Activated CD4-positive, alpha-beta T cell treated with anti-CD3 and anti-CD28 coated beads, Interleukin-2, amount 50 U/mL, for 48 hours (primary cell): ENCODE data around the gene FSD1L.

Experiments used
- DNase-seq, 2 experiments: peaks; one replicate each; pipeline ENCODE4 v3.0.0-alpha.2; 2020

The FSD1L gene

GRCh38 chr9:105436783-105437182 lies 11.1 kb upstream of the FSD1L start:
- no peak for DNase-seq

- DNase-seq: no peak
Observed at GRCh38 chr9:105437704-105438103, 10.1 kb upstream of the FSD1L start.

GRCh38 chr9:105438141-105438806 lies 9.6 kb upstream of the FSD1L start:
- DNase-seq: no peak

GRCh38 chr9:105439428-105439827 lies 8.4 kb upstream of the FSD1L start:
- no peak for DNase-seq

GRCh38 chr9:105441616-105442160 lies 6.1 kb upstream of the FSD1L start:
- DNase-seq: no peak

- no peak for DNase-seq
Observed at GRCh38 chr9:105443121-105443520, 4.7 kb upstream of the FSD1L start.

GRCh38 chr9:105444130-105444529 lies 3.7 kb upstream of the FSD1L start:
- DNase-seq: no peak

GRCh38 chr9:105445203-105445881 lies 2.5 kb upstream of the FSD1L start:
- DNase-seq: no peak

GRCh38 chr9:105447386-105447813 lies 434 bp upstream of the FSD1L start:
- DNase-seq: no peak

GRCh38 chr9:105449081-105449480 lies 1.2 kb downstream of the FSD1L start:
- DNase-seq: no peak

- DNase-seq: no peak
Observed at GRCh38 chr9:105452185-105452584, 4.4 kb downstream of the FSD1L start.

- no peak for DNase-seq
Observed at GRCh38 chr9:105455836-105456475, 8.1 kb downstream of the FSD1L start.

- no peak for DNase-seq
Observed at GRCh38 chr9:105457560-105458294, 9.9 kb downstream of the FSD1L start.

- DNase-seq: no peak
Observed at GRCh38 chr9:105458404-105458803, 10.6 kb downstream of the FSD1L start.

GRCh38 chr9:105459336-105459735 lies 11.5 kb downstream of the FSD1L start:
- DNase-seq: no peak

- no peak for DNase-seq
Observed at GRCh38 chr9:105466898-105467455, 19.1 kb downstream of the FSD1L start.

GRCh38 chr9:105468875-105469274 lies 21.0 kb downstream of the FSD1L start:
- no peak for DNase-seq

- DNase-seq: no peak
Observed at GRCh38 chr9:105473221-105473620, 25.4 kb downstream of the FSD1L start.

- no peak for DNase-seq
Observed at GRCh38 chr9:105475302-105475701, 27.5 kb downstream of the FSD1L start.

GRCh38 chr9:105479846-105480245 lies 32.0 kb downstream of the FSD1L start:
- DNase-seq: no peak

- DNase-seq: no peak
Observed at GRCh38 chr9:105483618-105484017, 35.8 kb downstream of the FSD1L start.

GRCh38 chr9:105484226-105484625 lies 36.4 kb downstream of the FSD1L start:
- DNase-seq: no peak

- no peak for DNase-seq
Observed at GRCh38 chr9:105485131-105485530, 37.3 kb downstream of the FSD1L start.
